GM12864 (cell line): ENCODE measurements around the gene OPRM1.

Experiments
- DNase-seq: peaks from one replicate; pipeline ENCODE4 v3.0.0-alpha.2; 2011; ENCODE audit warnings: low read depth
- H3K4me3 ChIP-seq: 2 replicates; pipeline ENCODE4 v1.5.1; 2011; ENCODE audit warnings: mild to moderate bottlenecking, low read depth, low read length, control low read depth
- TF ChIP-seq, protein P1 (sequence below): IDR thresholded peaks from 2 replicates; pipeline ENCODE4 v1.5.1; 2011; ENCODE audit warnings: low read depth, mild to moderate bottlenecking, moderate library complexity, low read length, control low read depth, inconsistent platforms; ENCODE audit errors: missing control alignments

Gene OPRM1

DNA sequence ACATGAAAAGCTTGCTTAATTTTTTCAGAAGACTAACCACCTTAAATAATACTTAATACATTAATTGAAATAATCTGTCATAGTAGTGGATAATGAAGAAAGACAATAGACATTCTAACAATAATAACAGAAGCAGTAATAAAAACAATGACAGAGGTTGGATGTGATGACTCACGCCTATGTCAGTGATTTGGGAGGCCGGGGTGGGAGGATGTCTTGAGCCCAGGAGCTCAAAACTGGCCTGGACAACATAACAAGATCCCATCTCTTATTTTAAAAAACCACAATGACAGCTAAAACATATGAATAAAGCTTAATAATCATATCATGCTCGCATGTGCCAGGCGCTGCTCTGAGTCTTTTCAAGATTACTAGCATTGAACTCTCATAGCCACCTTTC, 212.1 kb downstream of the OPRM1 start:
- TF ChIP-seq, protein P1, sequence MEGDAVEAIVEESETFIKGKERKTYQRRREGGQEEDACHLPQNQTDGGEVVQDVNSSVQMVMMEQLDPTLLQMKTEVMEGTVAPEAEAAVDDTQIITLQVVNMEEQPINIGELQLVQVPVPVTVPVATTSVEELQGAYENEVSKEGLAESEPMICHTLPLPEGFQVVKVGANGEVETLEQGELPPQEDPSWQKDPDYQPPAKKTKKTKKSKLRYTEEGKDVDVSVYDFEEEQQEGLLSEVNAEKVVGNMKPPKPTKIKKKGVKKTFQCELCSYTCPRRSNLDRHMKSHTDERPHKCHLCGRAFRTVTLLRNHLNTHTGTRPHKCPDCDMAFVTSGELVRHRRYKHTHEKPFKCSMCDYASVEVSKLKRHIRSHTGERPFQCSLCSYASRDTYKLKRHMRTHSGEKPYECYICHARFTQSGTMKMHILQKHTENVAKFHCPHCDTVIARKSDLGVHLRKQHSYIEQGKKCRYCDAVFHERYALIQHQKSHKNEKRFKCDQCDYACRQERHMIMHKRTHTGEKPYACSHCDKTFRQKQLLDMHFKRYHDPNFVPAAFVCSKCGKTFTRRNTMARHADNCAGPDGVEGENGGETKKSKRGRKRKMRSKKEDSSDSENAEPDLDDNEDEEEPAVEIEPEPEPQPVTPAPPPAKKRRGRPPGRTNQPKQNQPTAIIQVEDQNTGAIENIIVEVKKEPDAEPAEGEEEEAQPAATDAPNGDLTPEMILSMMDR: no peak
- H3K4me3 ChIP-seq: no peak overlapping the region
- DNase-seq: no peak

DNA sequence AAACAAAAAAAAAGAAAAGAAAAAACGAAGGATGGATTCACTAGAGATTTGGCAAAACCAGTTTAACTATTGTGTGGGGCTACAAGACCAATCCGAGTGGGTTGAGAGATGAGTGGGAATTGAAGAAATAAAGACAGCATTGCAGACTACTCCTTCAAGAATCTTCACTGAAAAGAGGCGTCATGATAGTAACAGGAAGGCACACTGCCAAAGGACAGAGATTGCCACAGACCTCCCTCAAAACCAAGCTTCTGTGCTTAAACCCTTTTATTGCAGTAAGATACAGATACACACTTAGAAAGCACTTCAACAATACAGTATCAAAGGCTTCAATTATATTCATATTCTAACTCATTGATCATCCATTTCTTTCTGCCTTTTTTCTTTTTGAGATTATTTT, 213.6 kb downstream of the OPRM1 start:
- DNase-seq: no peak
- TF ChIP-seq, protein P1: no peak
- H3K4me3 ChIP-seq: no peak overlapping the region

DNA sequence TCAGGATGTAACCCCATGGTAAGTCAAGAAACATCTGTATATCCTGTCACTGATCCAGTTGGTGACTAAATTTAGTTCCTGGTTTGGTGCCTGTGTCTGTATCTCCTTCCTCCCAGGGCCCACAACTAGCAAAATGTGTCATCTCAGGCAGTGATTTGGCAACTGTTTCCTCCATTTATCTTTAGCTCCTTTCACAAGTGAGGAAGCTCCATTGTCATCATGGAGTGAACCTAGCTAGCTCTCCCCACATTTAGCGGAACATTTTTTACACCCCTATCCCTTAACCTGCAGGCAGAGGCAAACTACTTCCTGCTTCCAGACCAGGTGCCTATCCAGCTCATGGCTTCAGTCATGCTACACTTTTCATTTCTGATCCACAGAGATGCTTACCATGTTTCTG, 218.0 kb downstream of the OPRM1 start:
- TF ChIP-seq, protein P1: no peak
- DNase-seq: no peak

DNA sequence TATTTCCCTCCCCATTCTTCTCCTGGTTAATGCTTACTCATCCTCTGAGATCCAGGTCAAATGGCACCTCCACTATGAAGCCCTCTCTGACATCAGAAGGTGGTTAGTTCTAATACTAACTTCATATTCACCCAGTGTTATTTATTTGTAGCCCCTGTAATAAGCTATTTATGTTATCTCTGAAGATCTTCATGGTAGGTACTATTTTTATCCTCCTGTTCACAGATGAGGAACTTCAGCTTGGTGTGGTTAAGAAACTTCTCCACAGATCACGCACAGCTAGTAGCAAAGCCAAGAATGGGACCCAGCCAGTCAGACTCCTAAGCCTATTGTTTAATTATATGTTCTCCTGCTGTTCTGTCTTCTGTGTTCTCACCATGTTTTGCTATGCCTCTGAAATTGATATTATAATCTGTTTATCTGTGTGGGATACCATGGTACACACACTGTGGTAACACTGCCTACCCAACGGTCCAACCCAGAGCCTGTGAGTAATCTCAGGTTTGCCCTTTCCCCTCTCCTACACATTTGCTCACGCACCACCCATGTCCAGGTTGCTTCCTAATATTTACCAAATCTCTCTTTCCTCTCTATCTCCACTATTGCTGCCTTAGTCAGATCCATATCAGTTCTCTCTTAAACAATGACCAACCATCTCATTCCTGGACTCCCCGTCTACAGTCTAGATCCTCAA, 219.2 kb downstream of the OPRM1 start:
- no peak overlapping the region for H3K4me3 ChIP-seq
- DNase-seq: no peak

More for the DNA sequence above, 218.0 kb downstream of the OPRM1 start:
- H3K4me3 ChIP-seq: no peak overlapping the region

DNA sequence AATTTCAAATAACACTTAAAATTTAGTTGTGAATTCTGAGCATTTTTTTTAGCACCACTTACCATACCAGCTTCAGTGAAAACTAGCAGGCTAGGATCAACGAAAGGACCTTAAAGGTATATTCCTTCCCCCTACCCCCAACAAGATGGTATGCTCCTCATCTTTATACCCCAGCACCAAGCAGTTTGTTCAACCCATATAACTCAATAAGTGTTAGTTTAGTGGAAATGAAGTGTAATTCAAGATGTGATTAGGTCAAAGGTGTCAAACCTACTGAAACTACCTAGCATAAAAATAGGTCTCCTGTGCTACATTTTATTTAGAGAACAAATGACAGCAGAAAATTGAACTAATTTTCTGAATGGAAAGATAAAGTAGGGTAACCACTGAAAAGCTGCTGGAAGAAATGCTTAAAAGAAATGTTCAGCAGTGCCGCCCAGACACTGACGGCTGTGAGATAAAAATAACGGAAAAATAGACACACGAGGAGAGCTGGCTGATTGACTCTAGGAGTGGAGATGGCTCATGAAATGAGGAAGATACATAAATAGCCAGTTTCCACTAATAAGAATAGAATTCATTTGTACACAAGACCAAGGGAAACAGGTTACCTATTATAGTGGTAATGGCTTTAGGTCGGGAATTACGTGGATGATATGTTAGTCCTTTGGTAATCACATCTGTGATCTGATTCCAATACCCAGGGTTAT, 222.8 kb downstream of the OPRM1 start:
- TF ChIP-seq, protein P1: no peak
- no peak overlapping the region for H3K4me3 ChIP-seq
- DNase-seq: no peak

More for the DNA sequence above, 219.2 kb downstream of the OPRM1 start:
- TF ChIP-seq, protein P1: no peak

DNA sequence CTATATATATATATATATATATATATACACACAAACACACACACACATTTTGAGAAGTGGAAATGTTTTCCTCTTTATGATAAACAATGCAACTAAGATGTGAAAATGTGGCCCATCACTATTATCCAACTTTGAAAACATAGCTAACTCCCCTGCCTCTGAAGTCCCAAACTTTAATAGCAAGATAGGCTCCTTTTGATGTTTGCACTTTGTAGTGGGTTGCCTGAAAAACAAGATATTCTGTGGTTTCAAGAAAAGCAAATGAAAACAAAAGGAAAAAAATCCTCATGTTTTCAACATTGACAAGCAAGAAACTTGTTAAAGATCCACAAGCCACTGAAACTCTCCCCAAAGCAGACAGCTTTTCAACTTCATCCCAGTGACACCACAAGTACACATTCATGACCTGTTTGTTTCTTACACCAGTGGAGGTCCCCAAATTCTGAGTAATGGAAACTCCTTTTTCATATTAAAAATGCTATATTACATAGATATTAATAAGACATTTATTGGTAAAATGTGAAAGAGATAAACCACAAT, 227.6 kb downstream of the OPRM1 start:
- TF ChIP-seq, protein P1: no peak
- DNase-seq: no peak
- no peak overlapping the region for H3K4me3 ChIP-seq
